ENCODE data around the gene USP20. TPM values are rescaled to one million over a fixed set of nuclear protein-coding genes. Genes with fewer than 3 reads are reported as not detected.
A peak's percentile ranks its signal among the peaks of the same experiment; 100 is the strongest.

The USP20 gene
- total and polyA plus RNA-seq, 7 donors, result 7.9 to 52.1 (median 19.4) TPM

DNA sequence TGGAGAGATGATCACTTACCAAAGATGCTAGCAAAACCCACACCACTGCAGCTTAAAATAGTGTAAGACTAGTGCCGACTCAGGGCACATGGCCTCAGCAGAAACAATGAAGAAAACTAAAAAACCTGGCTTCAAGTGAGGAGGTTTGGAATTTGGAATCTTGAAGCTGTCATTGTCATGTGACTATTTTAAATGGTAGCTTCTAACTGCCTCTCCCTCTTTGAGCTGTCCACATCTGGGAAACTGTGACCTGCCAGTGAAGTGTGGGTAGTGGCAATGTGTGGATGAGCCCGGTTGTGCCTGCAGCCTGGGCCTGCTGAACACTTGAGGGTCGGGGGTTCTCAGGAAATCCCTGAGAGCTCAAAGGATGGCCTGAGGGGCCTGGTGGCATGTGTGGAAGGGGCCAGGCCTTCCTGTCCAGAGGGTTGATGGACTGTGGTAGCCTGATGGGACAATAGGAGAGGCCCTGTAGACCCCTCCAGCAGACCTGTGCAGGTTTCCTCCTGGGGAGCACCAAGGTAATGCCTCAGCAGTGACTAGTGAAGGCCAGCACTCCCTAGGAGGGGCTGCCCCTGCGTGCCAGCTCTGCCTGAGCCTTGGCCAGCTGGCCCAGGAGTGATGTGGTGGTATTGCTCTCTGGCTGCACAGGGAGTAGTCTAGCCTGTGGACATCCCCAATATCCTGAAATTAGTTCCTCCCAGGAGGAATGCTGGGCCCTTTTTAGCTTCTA lies 13.6 kb downstream of the USP20 start:
- 88 to 89% methylated on average over 4 of the region's 4 CpGs for WGBS, 2 donors
- Histone ChIP-seq H3K36me3 (peaks cover 14 to 31% (median 23%) of the 10 kb centered on the region in 4 donors), H3K27me3 (no peaks in the 10 kb centered on the region), H3K9me3 (no peaks in the 10 kb centered on the region), H3K4me1 (peaks cover 0 to 28% (median 20%) of the 10 kb centered on the region in 4 donors), H3K4me3 (no peak overlapping the region), H3K27ac (peak overlapping the region in 2 of 4 donors; percentile 74 to 80)
- TF ChIP-seq POLR2A (IDR thresholded peaks at IDR 0.05) (no peak), EP300 (IDR thresholded peaks at IDR 0.05) (no peak)
- no peak for DNase-seq
- intact Hi-C loops (cut with DNase I), result no loop called here

GRCh38 chr9:129849901-129850300 lies 14.6 kb downstream of the USP20 start:
- Histone ChIP-seq H3K4me3 (no peak overlapping the region), H3K4me1 (peaks cover 0 to 28% (median 20%) of the 10 kb centered on the region in 4 donors), H3K27ac (peak overlapping the region; percentile 60 to 80 (median 72)), H3K9me3 (no peaks in the 10 kb centered on the region), H3K36me3 (peaks cover 14 to 41% (median 26%) of the 10 kb centered on the region in 4 donors), H3K27me3 (no peaks in the 10 kb centered on the region)
- no peak for TF ChIP-seq POLR2A (IDR thresholded peaks at IDR 0.05)
- TF ChIP-seq POLR2AphosphoS5 (IDR thresholded peaks at IDR 0.05), result no peak
- no peak for TF ChIP-seq EP300 (IDR thresholded peaks at IDR 0.05)
- no peak for TF ChIP-seq CTCF (IDR thresholded peaks at IDR 0.05)
- no peak for DNase-seq
- 84 to 95% methylated on average over 6 of the region's 6 CpGs for WGBS, 2 donors
- intact Hi-C loops (cut with DNase I), result no loop called here

DNA sequence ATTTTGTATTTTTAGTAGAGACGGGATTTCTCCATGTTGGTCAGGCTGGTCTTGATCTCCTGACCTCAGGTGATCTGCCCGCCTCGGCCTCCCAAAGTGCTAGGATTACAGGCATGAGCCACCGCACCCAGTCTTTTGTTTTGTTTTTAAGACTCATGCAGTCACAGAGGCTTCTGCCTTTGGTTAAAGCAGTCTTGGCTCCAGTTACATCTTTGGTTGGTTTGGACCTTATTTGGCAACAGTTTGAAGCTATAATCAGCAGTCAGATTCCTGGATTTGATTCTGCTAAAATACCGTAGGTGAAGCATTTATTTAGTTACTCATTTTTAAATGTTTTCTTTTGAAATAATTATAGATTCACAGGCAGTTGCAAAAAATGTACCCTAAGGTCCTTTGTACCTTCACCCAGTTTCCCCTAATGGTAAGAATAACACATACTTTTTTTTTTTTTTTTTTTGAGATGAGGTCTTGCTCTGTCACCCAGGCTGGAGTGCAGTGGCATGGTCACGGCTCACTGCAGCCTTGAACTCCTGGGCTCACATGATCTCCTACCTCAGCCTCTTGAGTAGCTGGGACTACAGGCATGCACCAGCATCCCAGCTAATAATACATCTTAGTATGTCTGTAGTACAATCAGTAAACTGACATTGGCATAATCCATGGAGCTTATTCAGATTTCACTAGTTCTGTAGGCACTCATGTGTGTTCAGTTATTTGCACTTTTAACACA lies 15.7 kb downstream of the USP20 start:
- Histone ChIP-seq H3K4me3 (no peak overlapping the region), H3K27me3 (no peaks in the 10 kb centered on the region), H3K36me3 (peaks cover 14 to 50% (median 32%) of the 10 kb centered on the region in 4 donors), H3K4me1 (peaks cover 0 to 28% (median 20%) of the 10 kb centered on the region in 4 donors), H3K27ac (peak overlapping the region; percentile 60 to 80 (median 72)), H3K9me3 (no peaks in the 10 kb centered on the region)
- 93% methylated on average over 6 of the region's 6 CpGs for WGBS, 2 donors
- TF ChIP-seq POLR2A (IDR thresholded peaks at IDR 0.05) (no peak), EP300 (IDR thresholded peaks at IDR 0.05) (no peak), POLR2AphosphoS5 (IDR thresholded peaks at IDR 0.05) (no peak), CTCF (IDR thresholded peaks at IDR 0.05) (no peak)
- no peak for DNase-seq
- intact Hi-C loops (cut with DNase I), result no loop called here

GRCh38 chr9:129851821-129852220 lies 16.6 kb downstream of the USP20 start:
- intact Hi-C loops (cut with DNase I), result no loop called here
- WGBS, 2 donors, result 76 to 92% methylated on average over 5 of the region's 5 CpGs
- Histone ChIP-seq H3K9me3 (no peaks in the 10 kb centered on the region), H3K4me3 (no peak overlapping the region), H3K27ac (peak overlapping the region; percentile 60 to 80 (median 72)), H3K4me1 (peaks cover 0 to 28% (median 20%) of the 10 kb centered on the region in 4 donors), H3K36me3 (peaks cover 14 to 58% (median 35%) of the 10 kb centered on the region in 4 donors), H3K27me3 (no peaks in the 10 kb centered on the region)
- DNase-seq, result no peak
- TF ChIP-seq EP300 (IDR thresholded peaks at IDR 0.05) (no peak), CTCF (IDR thresholded peaks at IDR 0.05) (no peak), POLR2A (IDR thresholded peaks at IDR 0.05) (no peak), POLR2AphosphoS5 (IDR thresholded peaks at IDR 0.05) (no peak)

DNA sequence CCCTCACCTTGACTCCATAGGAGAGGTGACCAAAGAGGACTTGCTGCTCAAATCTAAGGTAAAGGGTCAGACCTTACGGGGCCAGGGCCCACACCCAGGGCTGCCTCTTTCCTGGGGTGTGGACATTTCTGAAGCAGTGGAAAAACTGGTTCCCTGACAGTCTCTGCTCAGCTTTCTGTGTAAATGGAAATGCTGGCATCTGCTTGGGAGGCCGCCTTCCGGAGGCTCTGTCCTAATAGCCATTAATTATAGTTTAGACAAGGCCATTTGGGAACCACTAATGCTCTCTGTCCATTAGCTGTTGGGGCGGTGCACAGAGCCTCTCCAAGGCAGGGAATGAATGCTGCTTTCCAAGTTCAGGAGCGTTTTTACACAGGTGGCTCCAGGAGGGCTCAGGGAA lies 17.3 kb downstream of the USP20 start:
- H3K4me1 ChIP-seq, result peaks cover 0 to 28% (median 20%) of the 10 kb centered on the region in 4 donors
- intact Hi-C loops (cut with DNase I), result no loop called here
- peak overlapping the region in 2 of 4 donors; percentile 70 to 80 for H3K27ac ChIP-seq
- TF ChIP-seq CTCF (IDR thresholded peaks at IDR 0.05), result no peak
- TF ChIP-seq EP300 (IDR thresholded peaks at IDR 0.05), result no peak
- TF ChIP-seq POLR2AphosphoS5 (IDR thresholded peaks at IDR 0.05), result no peak
- no peak for TF ChIP-seq POLR2A (IDR thresholded peaks at IDR 0.05)
- WGBS, 2 donors, result 74 to 78% methylated on average over 5 of the region's 5 CpGs
- no peak overlapping the region for H3K4me3 ChIP-seq
- no peaks in the 10 kb centered on the region for H3K27me3 ChIP-seq
- H3K36me3 ChIP-seq, result peaks cover 20 to 66% (median 39%) of the 10 kb centered on the region in 4 donors
- H3K9me3 ChIP-seq, result no peaks in the 10 kb centered on the region
- no peak for DNase-seq
